Pancreas (tissue), 10 donors: ENCODE results near the gene SEL1L3. TPM values are rescaled to one million over a fixed set of nuclear protein-coding genes. Genes with fewer than 3 reads are reported as not detected.

Experiments
- ATAC-seq, 4 donors: fragments of 200-7000 bp; cut with Tn5 transposase; one replicate each; pipeline versions ENCODE4 v1.8.0 to v1.9.1; 2020; ENCODE audit warnings: mild to moderate bottlenecking in 4 of 4, moderate library complexity in 4 of 4
- DNase-seq, 6 donors: peaks; one replicate each; pipeline ENCODE4 v3.0.0-alpha.2; 2020
- FAIRE-seq: peaks from 2 replicates; lab custom pipeline; 2012; peaks lifted over from hg19 to GRCh38; lab: Jason Lieb, UNC
- H3K27ac ChIP-seq, 4 donors: fragments of 200-600 bp; sonication (generic); 1 replicate in 3 of 4; 2 replicates in 1 of 4; pipeline versions ENCODE4 v1.5.0 to v1.8.0; 2020
- H3K27me3 ChIP-seq, 4 donors: fragments of 200-600 bp; one replicate each; pipeline ENCODE4 v1.8.0; 2021
- H3K36me3 ChIP-seq, 3 donors: fragments of 200-600 bp; sonication (generic) in 1 of 3; one replicate each; pipeline versions ENCODE4 v1.5.0 to v1.8.0; 2020 to 2021
- H3K4me1 ChIP-seq, 3 donors: fragments of 200-600 bp; one replicate each; pipeline ENCODE4 v1.8.0; 2021
- H3K4me3 ChIP-seq, 4 donors: fragments of 200-600 bp; sonication (generic) in 2 of 4; one replicate each; pipeline versions ENCODE4 v1.5.0 to v1.8.0; 2020 to 2021
- H3K9me3 ChIP-seq, 4 donors: fragments of 200-600 bp; one replicate each; pipeline ENCODE4 v1.8.0; 2021
- CTCF ChIP-seq, 4 donors: fragments of 200-600 bp; sonication (generic) in 3 of 4; IDR thresholded peaks; one replicate each; pipeline versions ENCODE4 v1.5.0 to v1.8.0; 2021; ENCODE audit warnings: antibody characterized with exemption in 4 of 4
- WGBS, 2 donors: extraction: QIAGEN DNeasy Blood & Tissue Kit; methylation state at CpG; one replicate each; pipeline ENCODE4 v1.1.7; 2013; 5-methylcytosine and 5-hydroxymethylcytosine counted together
- intact Hi-C, 3 donors: fragments of 100-400 bp; cut with DNase I; formaldehyde crosslinking; loops; one replicate each; pipeline versions ENCODE4 v1.11.1 to v1.14.2; 2022
- polyA plus RNA-seq, 2 donors: library from polyadenylated mRNA; stranded (reverse); fragments of 200-250 nt; gene quantifications; one replicate each; pipeline ENCODE4 v1.2.3, GENCODE V29; 2013
- total RNA-seq, 6 donors: library from RNA; stranded (reverse); fragmentation: NEBNext Ultra II Directional in 4 of 6; extraction: Animal tissue kit (Norgen Biotek cat#: 25700) in 4 of 6; gene quantifications; one replicate each; pipeline versions ENCODE4 v1.2.1 to v1.2.4, GENCODE V29; 2021 to 2023
- donor health status: healthy with polysubstance abuse.
- donor health status: DM: no; HTN: no; CAD: no; lungs with moderate emphysema.
- donor health status: DM: no; HTN: no; CAD: no.
- donor health status: control.
- donor health status: control.
- donor health status: Bipolar disorder and iron deficiency.
- donor health status: DM: yes; HTN: yes; CAD: no.
- donor health status: DM: no; HTN: no; CAD: no.
- donor health status: DM: no; HTN: no; CAD: no.
- donor health status: DM: yes; HTN: yes; CAD: no.

The SEL1L3 gene
- total and polyA plus RNA-seq, 8 donors = 18.4 to 76.7 (median 41.0) TPM

DNA sequence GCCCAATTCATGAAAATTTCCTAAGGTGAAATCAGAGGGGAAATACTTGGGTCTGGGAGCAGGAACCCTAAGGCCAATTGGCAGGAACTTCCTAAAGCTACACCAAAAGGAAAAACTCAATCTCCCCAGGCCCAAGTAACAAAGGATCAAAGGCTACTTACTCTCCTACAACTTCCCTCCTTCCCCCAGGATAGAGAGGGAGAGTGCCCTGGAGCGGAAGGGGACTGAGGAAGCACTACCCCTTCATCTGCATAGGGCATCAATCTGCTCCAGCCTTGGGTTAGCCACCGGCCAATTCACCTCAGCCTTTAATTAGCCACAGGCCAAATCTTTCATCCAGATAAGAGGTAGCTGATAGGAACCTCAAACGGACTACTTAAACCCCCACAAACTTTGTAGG, 152.2 kb downstream of the SEL1L3 start:
- H3K27me3 ChIP-seq = no peaks in the 10 kb centered on the region
- no peaks in the 10 kb centered on the region for H3K4me1 ChIP-seq
- DNase-seq (no peak), FAIRE-seq (no peak), ATAC-seq (no peak)
- intact Hi-C loops = no loop called here
- H3K9me3 ChIP-seq = no peaks in the 10 kb centered on the region
- no peak overlapping the region for H3K4me3 ChIP-seq
- H3K36me3 ChIP-seq = no peaks in the 10 kb centered on the region
- TF ChIP-seq CTCF (IDR thresholded peaks at IDR 0.05) = no peak
- 55 to 74% methylated on average over 3 of the region's 3 CpGs for WGBS, 2 donors
- no peak overlapping the region for H3K27ac ChIP-seq

DNA sequence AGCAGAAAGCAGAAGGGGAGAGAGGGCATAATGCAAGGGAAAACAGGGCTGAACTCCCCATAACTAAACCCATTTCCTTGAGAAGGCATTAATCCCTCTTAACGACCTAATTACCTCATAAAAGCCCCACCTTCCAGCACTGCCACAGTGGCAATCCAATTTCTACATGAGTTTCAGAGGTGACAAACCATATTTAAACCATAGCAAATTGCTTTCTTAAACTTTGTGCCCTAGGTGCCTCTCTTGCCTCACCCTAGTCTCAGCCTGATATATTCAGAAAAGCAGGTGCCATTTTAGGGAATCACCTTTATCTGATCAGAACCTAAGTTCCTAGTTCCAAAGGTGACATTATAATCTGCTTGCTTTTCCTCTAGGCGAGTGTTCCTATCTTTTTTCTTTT, 158.3 kb downstream of the SEL1L3 start:
- no peaks in the 10 kb centered on the region for H3K9me3 ChIP-seq
- no peaks in the 10 kb centered on the region for H3K4me1 ChIP-seq
- no peak for TF ChIP-seq CTCF (IDR thresholded peaks at IDR 0.05)
- no peak for FAIRE-seq
- 52 to 55% methylated on average over 2 of the region's 2 CpGs for WGBS, 2 donors
- no peak for ATAC-seq
- intact Hi-C loops = no loop called here
- no peak overlapping the region for H3K4me3 ChIP-seq
- no peaks in the 10 kb centered on the region for H3K27me3 ChIP-seq
- no peak overlapping the region for H3K27ac ChIP-seq
- no peak for DNase-seq
- H3K36me3 ChIP-seq = no peaks in the 10 kb centered on the region

DNA sequence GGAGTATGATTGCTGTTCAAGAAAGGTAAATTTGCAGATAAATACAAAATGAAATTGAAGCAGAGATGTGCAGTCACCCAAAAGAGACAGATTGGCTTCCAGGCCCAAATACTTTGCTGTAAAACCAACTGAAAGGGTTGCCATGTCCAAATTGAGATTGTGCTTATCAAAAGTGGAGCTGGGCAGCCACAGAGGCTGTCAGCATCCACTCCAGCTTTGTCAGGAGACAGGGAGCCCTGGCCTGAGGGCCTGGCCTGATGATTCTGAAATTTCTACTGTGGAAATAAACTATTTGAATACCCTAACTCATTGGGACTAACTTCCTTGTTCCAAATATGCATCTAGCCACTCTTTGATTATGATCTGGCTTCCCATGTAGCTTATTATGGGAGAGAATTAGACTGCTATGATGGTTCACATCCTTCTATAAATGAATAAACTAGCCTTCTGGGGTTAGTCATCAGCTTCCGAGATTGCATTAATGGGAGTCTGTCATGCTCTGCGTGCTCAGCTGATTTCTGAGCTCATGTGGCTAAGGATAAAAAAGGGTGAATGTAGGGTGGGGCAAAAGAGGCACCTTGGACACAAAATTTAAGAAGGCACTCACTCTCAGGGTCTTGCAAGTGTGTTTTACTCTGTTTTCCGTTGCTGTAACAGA, 158.9 kb downstream of the SEL1L3 start:
- 61 to 69% methylated on average over 3 of the region's 3 CpGs for WGBS, 2 donors
- no peak overlapping the region for H3K4me3 ChIP-seq
- no peak for ATAC-seq
- FAIRE-seq = no peak
- intact Hi-C loops = no loop called here
- DNase-seq = no peak
- H3K27ac ChIP-seq = no peak overlapping the region
- H3K27me3 ChIP-seq = no peaks in the 10 kb centered on the region
- TF ChIP-seq CTCF (IDR thresholded peaks at IDR 0.05) = no peak
- no peaks in the 10 kb centered on the region for H3K9me3 ChIP-seq
- H3K36me3 ChIP-seq = no peaks in the 10 kb centered on the region
- no peaks in the 10 kb centered on the region for H3K4me1 ChIP-seq

DNA sequence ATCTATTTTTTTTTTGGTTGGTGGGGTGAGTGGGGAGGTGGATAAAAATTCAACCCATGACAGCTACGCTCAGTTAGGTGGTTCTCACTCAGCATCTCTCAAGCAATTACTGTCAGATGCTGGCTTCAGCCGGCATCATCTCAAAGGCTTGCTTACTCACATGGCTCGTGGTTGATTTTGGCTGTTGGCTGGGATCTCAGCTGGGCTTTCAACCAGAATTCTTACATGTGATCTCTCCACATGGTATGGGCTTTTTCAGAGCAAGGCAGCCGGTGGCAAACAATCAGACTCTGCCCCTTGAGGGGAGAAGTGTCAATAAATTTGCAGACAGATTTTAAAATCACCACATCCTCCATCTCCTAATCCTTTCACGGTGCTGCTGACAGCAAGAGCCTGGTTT, 159.9 kb downstream of the SEL1L3 start:
- Histone ChIP-seq H3K4me1 (no peaks in the 10 kb centered on the region), H3K36me3 (no peaks in the 10 kb centered on the region), H3K4me3 (no peak overlapping the region), H3K27me3 (no peaks in the 10 kb centered on the region), H3K27ac (no peak overlapping the region), H3K9me3 (no peaks in the 10 kb centered on the region)
- no peak for TF ChIP-seq CTCF (IDR thresholded peaks at IDR 0.05)
- ATAC-seq (no peak), FAIRE-seq (no peak), DNase-seq (no peak)
- intact Hi-C loops = no loop called here
- WGBS, 2 donors = 52 to 53% methylated on average over 5 of the region's 5 CpGs

GRCh38 chr4:25700661-25701060, 162.1 kb downstream of the SEL1L3 start:
- DNase-seq (no peak), FAIRE-seq (no peak), ATAC-seq (no peak)
- intact Hi-C loops = no loop called here
- H3K27me3 ChIP-seq = no peaks in the 10 kb centered on the region
- H3K4me3 ChIP-seq = no peak overlapping the region
- H3K4me1 ChIP-seq = no peaks in the 10 kb centered on the region
- 68 to 70% methylated on average over 4 of the region's 4 CpGs for WGBS, 2 donors
- TF ChIP-seq CTCF (IDR thresholded peaks at IDR 0.05) = no peak
- H3K9me3 ChIP-seq = no peaks in the 10 kb centered on the region
- H3K27ac ChIP-seq = no peak overlapping the region
- no peaks in the 10 kb centered on the region for H3K36me3 ChIP-seq
